Measurements from ENCODE around the gene SLC12A9. TPM values are rescaled to one million over a fixed set of nuclear protein-coding genes. Genes with fewer than 3 reads are reported as not detected.
"Not testable (repeated sequence)": the region's sequence is repeated elsewhere in the genome, so short reads cannot be mapped to it uniquely, and the experiment has no call there.

SLC12A9 gene
- total and polyA plus RNA-seq, 5 experiments from 2014 or later = 6.8 to 74.7 (median 9.4) TPM

DNA sequence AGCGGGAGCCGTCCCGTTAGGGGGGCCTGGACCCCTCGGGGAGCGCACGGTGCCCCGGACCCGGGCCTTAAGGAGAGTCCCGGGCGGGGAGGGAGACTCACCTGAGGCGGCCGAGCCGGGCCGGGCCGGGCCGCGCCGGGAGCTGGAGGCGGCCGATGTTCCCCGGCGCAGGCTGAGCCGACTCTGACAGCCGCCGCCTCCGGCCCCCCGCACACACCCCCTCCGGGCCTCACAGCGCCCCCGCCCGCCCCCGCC is 43.1 kb downstream of the SLC12A9 start, which contains the start of gene ACHE:
TSS of gene ACHE (minus strand) at position 188 of the 255 bp plus-strand sequence. CDS start 1,656 bp downstream, outside the sequence.
- Mint-ChIP-seq H3K9me3 (peaks cover 0 to 3% (median 0%) of the 10 kb centered on the region in 9 donors), H3K4me3 (peak within 1 kb of the TSS; percentile 78 to 94 (median 88)), H3K27ac (peak within 1 kb of the TSS in 8 of 10 donors; percentile 15 to 88 (median 70)), H3K27me3 (peaks cover 15 to 64% (median 34%) of the 10 kb centered on the region in 5 donors), H3K4me1 (peaks cover 12 to 27% (median 20%) of the 10 kb centered on the region in 4 donors), H3K36me3 (peaks cover 0 to 6% (median 0%) of the 10 kb centered on the region in 3 donors)
- ATAC-seq (peak; percentile 24 to 28), DNase-seq (no peak)
- POLR2A ChIA-PET = interaction anchor here (1.0 kb wide), 1 partner anchor 21 kb away, joined by 3 read pairs; the partner anchor contains the start of gene SRRT

DNA sequence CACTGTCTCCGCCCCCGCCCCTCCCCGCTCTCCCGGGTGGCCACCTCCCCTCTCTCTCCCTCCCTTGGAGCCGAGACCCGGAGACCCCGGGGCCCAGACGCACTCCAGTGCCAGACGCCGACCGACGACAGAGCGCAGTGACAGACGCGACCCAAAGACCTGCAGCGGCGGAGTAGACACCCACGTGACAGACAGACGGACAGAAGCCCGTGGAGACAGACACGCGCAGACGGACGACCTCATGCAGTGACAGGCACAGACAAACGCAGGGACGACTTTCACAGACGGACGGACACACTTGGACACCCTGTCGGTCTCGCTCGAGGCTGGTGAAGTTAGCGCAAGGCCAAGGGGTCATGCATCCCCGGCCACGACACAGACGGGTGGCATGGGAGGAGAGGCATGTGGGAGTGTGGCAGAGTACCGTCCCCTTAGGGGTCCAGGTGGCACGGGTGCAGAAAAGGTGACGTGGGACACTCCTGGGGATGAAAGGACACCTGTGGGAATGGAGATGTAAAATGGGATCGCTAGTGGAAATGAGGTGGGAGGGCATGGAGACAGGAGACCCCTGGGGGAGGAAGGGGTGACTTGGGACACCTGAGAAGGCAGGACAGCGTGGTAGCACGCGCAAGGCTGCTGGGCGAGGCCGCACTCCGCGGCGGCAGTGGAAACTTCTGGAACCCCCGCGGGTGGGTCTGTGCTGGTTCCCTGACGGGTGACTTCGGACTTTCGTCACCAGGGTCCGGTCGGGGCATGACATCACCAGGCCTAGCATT is 43.6 kb downstream of the SLC12A9 start:
- DNase-seq = peak in 2 of 10 donors; percentile 23 to 25
- peak overlapping the region in 8 of 10 donors; percentile 15 to 88 (median 70) for H3K27ac Mint-ChIP-seq
- POLR2A ChIA-PET = interaction anchor here (1.0 kb wide), 1 partner anchor 21 kb away, joined by 3 read pairs; the partner anchor contains the start of gene SRRT
- peak; percentile 39 to 41 for ATAC-seq
- H3K9me3 Mint-ChIP-seq = peaks cover 0 to 3% (median 0%) of the 10 kb centered on the region in 9 donors
- H3K4me3 Mint-ChIP-seq = peak overlapping the region; percentile 78 to 94 (median 88)
- peaks cover 20 to 67% (median 40%) of the 10 kb centered on the region in 5 donors for H3K27me3 Mint-ChIP-seq
- H3K4me1 Mint-ChIP-seq = peaks cover 13 to 25% (median 17%) of the 10 kb centered on the region in 4 donors
- H3K36me3 Mint-ChIP-seq = peaks cover 0 to 6% (median 0%) of the 10 kb centered on the region in 3 donors

GRCh38 chr7:100896732-100897608 is 44.5 kb downstream of the SLC12A9 start:
- POLR2A ChIA-PET = no interaction called here
- Mint-ChIP-seq H3K27ac (no peak overlapping the region), H3K4me3 (peak overlapping the region; percentile 51 to 94 (median 78)), H3K9me3 (peaks cover 0 to 3% (median 0%) of the 10 kb centered on the region in 9 donors), H3K36me3 (peaks cover 0 to 6% (median 0%) of the 10 kb centered on the region in 3 donors), H3K4me1 (peaks cover 10 to 18% (median 12%) of the 10 kb centered on the region in 4 donors), H3K27me3 (peaks cover 17 to 61% (median 34%) of the 10 kb centered on the region in 5 donors)
- DNase-seq (peak in 9 of 10 donors; percentile 39 to 63 (median 48)), ATAC-seq (peak; percentile 64 to 65)

GRCh38 chr7:100897772-100898454 is 45.4 kb downstream of the SLC12A9 start:
- Mint-ChIP-seq H3K27me3 (peaks cover 17 to 51% (median 32%) of the 10 kb centered on the region in 5 donors), H3K27ac (no peak overlapping the region), H3K4me1 (peaks cover 10 to 15% (median 12%) of the 10 kb centered on the region in 4 donors), H3K36me3 (peaks cover 0 to 6% (median 0%) of the 10 kb centered on the region in 3 donors), H3K9me3 (peaks cover 0 to 3% (median 0%) of the 10 kb centered on the region in 9 donors), H3K4me3 (peak overlapping the region; percentile 51 to 78 (median 69))
- DNase-seq = no peak
- POLR2A ChIA-PET = no interaction called here
- ATAC-seq = no peak

DNA sequence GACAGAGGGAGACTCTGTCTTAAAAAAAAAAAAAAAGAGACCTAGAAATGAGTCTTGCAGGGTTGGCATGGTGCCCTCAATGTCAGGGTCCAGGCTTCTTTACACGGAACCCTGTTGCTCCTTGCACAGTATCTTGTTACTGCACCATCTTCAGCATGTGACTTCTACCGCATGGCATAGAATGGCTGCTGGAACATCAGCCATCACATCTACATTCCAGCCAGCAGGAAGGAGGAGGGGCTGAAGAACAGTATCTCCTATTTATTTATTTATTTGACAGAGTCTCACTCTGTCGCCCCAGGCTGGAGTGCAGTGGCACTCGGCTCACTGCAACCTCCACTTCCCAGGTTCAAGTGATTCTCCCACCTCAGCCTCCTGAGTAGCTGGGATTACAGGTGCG is 46.9 kb downstream of the SLC12A9 start:
- H3K36me3 Mint-ChIP-seq = peaks cover 0 to 4% (median 0%) of the 10 kb centered on the region in 3 donors
- peaks cover 17 to 40% (median 31%) of the 10 kb centered on the region in 5 donors for H3K27me3 Mint-ChIP-seq
- DNase-seq = no peak
- peaks cover 10 to 15% (median 12%) of the 10 kb centered on the region in 4 donors for H3K4me1 Mint-ChIP-seq
- H3K4me3 Mint-ChIP-seq = no peak overlapping the region
- no peak overlapping the region for H3K27ac Mint-ChIP-seq
- H3K9me3 Mint-ChIP-seq = peaks cover 0 to 3% (median 0%) of the 10 kb centered on the region in 9 donors
- POLR2A ChIA-PET = no interaction called here
- no peak for ATAC-seq

DNA sequence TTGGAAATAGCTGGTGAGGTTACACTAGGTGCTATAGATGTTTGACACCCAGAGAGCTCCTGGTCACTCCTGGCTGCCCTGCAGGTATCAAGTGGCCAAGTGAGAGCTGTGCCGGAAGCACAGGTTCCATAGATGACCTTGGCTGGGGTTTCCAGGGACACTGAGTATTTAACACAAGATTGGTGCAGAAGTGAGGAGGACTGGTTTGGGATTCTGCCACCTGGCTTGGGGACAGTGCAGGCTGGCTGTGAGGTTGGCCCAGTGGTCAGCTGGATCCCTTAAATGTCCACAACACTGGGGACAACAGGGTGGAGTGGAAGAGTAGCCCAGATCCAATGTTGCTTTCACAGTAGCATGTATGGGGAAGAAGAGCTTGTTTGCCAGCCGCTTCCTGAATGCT is 48.5 kb downstream of the SLC12A9 start:
- DNase-seq (no peak), ATAC-seq (no peak)
- Mint-ChIP-seq H3K4me3 (no peak overlapping the region), H3K9me3 (peaks cover 0 to 3% (median 0%) of the 10 kb centered on the region in 9 donors), H3K27me3 (peaks cover 15 to 34% (median 30%) of the 10 kb centered on the region in 5 donors), H3K36me3 (peaks cover 0 to 3% (median 0%) of the 10 kb centered on the region in 3 donors), H3K4me1 (peaks cover 8 to 13% (median 9%) of the 10 kb centered on the region in 4 donors), H3K27ac (no peak overlapping the region)
- POLR2A ChIA-PET = no interaction called here

- peaks cover 11 to 27% (median 26%) of the 10 kb centered on the region in 5 donors for H3K27me3 Mint-ChIP-seq
- H3K4me1 Mint-ChIP-seq = peaks cover 3 to 8% (median 5%) of the 10 kb centered on the region in 4 donors
- no peak overlapping the region for H3K27ac Mint-ChIP-seq
- DNase-seq = no peak
- no peaks in the 10 kb centered on the region for H3K36me3 Mint-ChIP-seq
- POLR2A ChIA-PET = interaction anchor here (0.7 kb wide), 1 partner anchor 693 kb away, joined by 3 read pairs; no protein-coding TSS in a partner anchor
- no peak overlapping the region for H3K4me3 Mint-ChIP-seq
- ATAC-seq = no peak
- peaks cover 0 to 2% (median 0%) of the 10 kb centered on the region in 9 donors for H3K9me3 Mint-ChIP-seq
Measured at GRCh38 chr7:100901921-100902332, 49.4 kb downstream of the SLC12A9 start.

- ATAC-seq (no peak), DNase-seq (no peak)
- peaks cover 0 to 4% (median under 1%) of the 10 kb centered on the region in 4 donors for H3K4me1 Mint-ChIP-seq
- H3K9me3 Mint-ChIP-seq = no peaks in the 10 kb centered on the region
- H3K27ac Mint-ChIP-seq = no peak overlapping the region
- POLR2A ChIA-PET = no interaction called here
- peaks cover 8 to 23% (median 22%) of the 10 kb centered on the region in 5 donors for H3K27me3 Mint-ChIP-seq
- no peaks in the 10 kb centered on the region for H3K36me3 Mint-ChIP-seq
- H3K4me3 Mint-ChIP-seq = no peak overlapping the region
Measured at GRCh38 chr7:100902638-100903037, 50.1 kb downstream of the SLC12A9 start.

DNA sequence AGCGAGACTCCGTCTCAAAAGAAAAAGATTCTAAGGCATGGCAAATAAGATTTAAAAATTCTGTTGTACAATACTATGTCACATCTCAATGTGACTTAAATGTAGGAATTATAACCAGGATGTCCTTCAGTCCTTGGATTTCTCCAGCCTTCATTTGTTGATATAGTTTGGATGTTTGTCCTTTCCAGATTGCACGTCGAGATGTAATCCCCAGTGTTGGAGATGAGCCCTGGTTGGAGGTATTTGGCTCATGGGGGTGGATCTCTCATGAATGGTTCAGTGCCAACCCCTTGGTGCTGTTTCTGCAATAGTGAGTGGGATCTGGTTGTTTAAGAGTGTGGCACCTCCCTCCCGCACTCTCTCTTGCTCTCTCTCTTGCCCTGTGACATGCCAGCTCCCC is 56.0 kb downstream of the SLC12A9 start:
- H3K9me3 Mint-ChIP-seq = peaks cover 0 to 5% (median 0%) of the 10 kb centered on the region in 9 donors
- H3K4me1 Mint-ChIP-seq = peaks cover 0 to 4% (median 0%) of the 10 kb centered on the region in 4 donors
- POLR2A ChIA-PET = no interaction called here
- ATAC-seq (no peak), DNase-seq (no peak)
- no peak overlapping the region for H3K27ac Mint-ChIP-seq
- no peak overlapping the region for H3K4me3 Mint-ChIP-seq
- peaks cover 0 to 4% (median 0%) of the 10 kb centered on the region in 3 donors for H3K36me3 Mint-ChIP-seq
- peaks cover 0 to 11% (median 0%) of the 10 kb centered on the region in 5 donors for H3K27me3 Mint-ChIP-seq

DNA sequence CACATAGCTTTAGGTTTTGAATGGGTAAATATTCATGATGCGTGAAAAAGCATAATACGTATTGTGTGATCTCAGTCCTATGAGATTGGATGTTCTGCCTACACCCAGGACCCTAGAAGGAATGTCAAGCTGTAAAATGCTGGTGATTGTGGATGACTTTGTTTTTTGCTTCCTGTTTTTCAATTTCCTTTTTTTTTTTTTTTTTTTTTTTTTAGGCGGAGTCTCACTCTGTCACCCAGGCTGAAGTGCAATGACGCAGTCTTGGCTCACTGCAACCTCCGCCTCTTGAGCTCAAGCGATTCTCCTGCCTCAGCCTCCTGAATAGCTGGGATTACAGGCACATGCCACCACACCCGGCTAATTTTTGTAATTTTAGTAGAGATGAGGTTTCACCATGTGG is 57.9 kb downstream of the SLC12A9 start:
- POLR2A ChIA-PET = interaction anchor here (0.6 to 0.7 kb wide), 2 partner anchors 15 to 106 kb away, joined by 3 to 7 read pairs; no protein-coding TSS in a partner anchor
- H3K4me3 Mint-ChIP-seq, H3K4me1 Mint-ChIP-seq, H3K9me3 Mint-ChIP-seq, ATAC-seq, H3K36me3 Mint-ChIP-seq, DNase-seq, H3K27ac Mint-ChIP-seq: not testable (repeated sequence)
- H3K27me3 Mint-ChIP-seq = peaks cover 2 to 18% (median 9%) of the 10 kb centered on the region in 5 donors

- Mint-ChIP-seq H3K4me3 (no peak overlapping the region), H3K4me1 (peaks cover 0 to 4% (median 0%) of the 10 kb centered on the region in 4 donors), H3K9me3 (peaks cover 0 to 5% (median 0%) of the 10 kb centered on the region in 9 donors), H3K36me3 (peaks cover 0 to 4% (median 0%) of the 10 kb centered on the region in 3 donors), H3K27ac (no peak overlapping the region), H3K27me3 (peaks cover 3 to 18% (median 10%) of the 10 kb centered on the region in 5 donors)
- POLR2A ChIA-PET = no interaction called here
- ATAC-seq (no peak), DNase-seq (no peak)
Measured at GRCh38 chr7:100911484-100911883, 59.0 kb downstream of the SLC12A9 start.
